Parathyroid adenoma (tissue), 2 donors: ENCODE data around the gene DCK.
"Not testable (repeated sequence)": the region's sequence is repeated elsewhere in the genome, so short reads cannot be mapped to it uniquely, and the experiment has no call there.

Source experiments
- H2AFZ ChIP-seq: fragments of 300-600 bp; sonication (generic); one replicate; pipeline ENCODE4 v1.7.0; 2017; ENCODE audit warnings: antibody characterized with exemption, mild to moderate bottlenecking
- H3K27ac ChIP-seq: fragments of 300-600 bp; sonication (generic); one replicate; pipeline ENCODE4 v1.7.0; 2017
- H3K27me3 ChIP-seq: fragments of 300-600 bp; sonication (generic); one replicate; pipeline ENCODE4 v1.7.0; 2017; ENCODE audit warnings: low read length; ENCODE audit not compliant: control insufficient read depth, insufficient read depth
- H3K36me3 ChIP-seq: fragments of 300-600 bp; sonication (generic); one replicate; pipeline ENCODE4 v1.7.0; 2017; ENCODE audit warnings: low read length; ENCODE audit not compliant: control insufficient read depth, insufficient read depth
- H3K4me1 ChIP-seq: fragments of 300-600 bp; sonication (generic); one replicate; pipeline ENCODE4 v1.7.0; 2017; ENCODE audit warnings: control low read depth
- H3K4me2 ChIP-seq: fragments of 300-600 bp; sonication (generic); one replicate; pipeline ENCODE4 v1.7.0; 2017; ENCODE audit warnings: low read length
- H3K4me3 ChIP-seq: fragments of 300-600 bp; sonication (generic); one replicate; pipeline ENCODE4 v1.7.0; 2017; ENCODE audit warnings: low read depth, low read length
- H3K79me2 ChIP-seq: fragments of 300-600 bp; sonication (generic); one replicate; pipeline ENCODE4 v1.7.0; 2017; ENCODE audit warnings: control low read depth
- H3K9ac ChIP-seq: fragments of 300-600 bp; sonication (generic); one replicate; pipeline ENCODE4 v1.7.0; 2017; ENCODE audit warnings: mild to moderate bottlenecking
- H3K9me3 ChIP-seq: fragments of 300-600 bp; sonication (generic); one replicate; pipeline ENCODE4 v1.7.0; 2017; ENCODE audit warnings: low read length; ENCODE audit not compliant: control insufficient read depth
- CTCF ChIP-seq: fragments of 300-600 bp; sonication (generic); IDR thresholded peaks from one replicate; pipeline ENCODE4 v1.7.0; 2017; ENCODE audit warnings: antibody characterized with exemption, mild to moderate bottlenecking
- donor health status: primary hyperparathyroidism.

DCK gene

GRCh38 chr4:70997036-70997435, 3.6 kb downstream of the DCK start:
- Histone ChIP-seq H2AFZ (no peak overlapping the region), H3K27me3 (no peaks in the 10 kb centered on the region), H3K4me2 (no peak overlapping the region), H3K4me1 (no peaks in the 10 kb centered on the region), H3K9ac (no peak overlapping the region), H3K27ac (no peak overlapping the region), H3K4me3 (no peak overlapping the region), H3K79me2 (no peaks in the 10 kb centered on the region), H3K36me3 (no peaks in the 10 kb centered on the region), H3K9me3 (no peaks in the 10 kb centered on the region)
- no peak for TF ChIP-seq CTCF

DNA sequence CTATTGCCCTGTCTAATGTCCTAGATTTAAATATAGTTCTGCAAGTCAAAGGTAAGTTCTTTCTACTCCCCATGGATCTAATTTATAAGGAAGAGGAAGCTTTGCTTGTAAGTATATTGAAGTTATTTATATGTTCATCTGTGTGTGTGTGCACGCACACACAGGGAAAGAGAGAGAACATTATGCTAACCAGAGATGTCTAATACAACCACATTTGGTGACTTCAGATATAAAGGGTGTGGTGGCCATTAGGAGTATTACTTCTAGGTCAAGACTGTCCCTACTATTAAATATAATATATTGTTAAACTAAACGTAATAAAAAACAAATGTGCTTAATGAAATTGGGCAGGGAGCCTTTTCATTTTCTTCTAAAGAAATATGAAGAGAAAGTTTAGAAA, 4.1 kb downstream of the DCK start:
- no peaks in the 10 kb centered on the region for H3K27me3 ChIP-seq
- no peak overlapping the region for H3K9ac ChIP-seq
- no peaks in the 10 kb centered on the region for H3K36me3 ChIP-seq
- H3K4me3 ChIP-seq, result no peak overlapping the region
- H3K27ac ChIP-seq, result no peak overlapping the region
- no peak overlapping the region for H3K4me2 ChIP-seq
- no peak overlapping the region for H2AFZ ChIP-seq
- H3K9me3 ChIP-seq, result no peaks in the 10 kb centered on the region
- no peaks in the 10 kb centered on the region for H3K79me2 ChIP-seq
- TF ChIP-seq CTCF, result no peak
- no peaks in the 10 kb centered on the region for H3K4me1 ChIP-seq

GRCh38 chr4:70999639-71000038, 6.2 kb downstream of the DCK start:
- H3K36me3 ChIP-seq, H3K4me1 ChIP-seq, H3K79me2 ChIP-seq, H3K4me2 ChIP-seq, H2AFZ ChIP-seq, H3K27ac ChIP-seq, H3K9ac ChIP-seq, H3K9me3 ChIP-seq, H3K4me3 ChIP-seq, H3K27me3 ChIP-seq: not testable (repeated sequence)

DNA sequence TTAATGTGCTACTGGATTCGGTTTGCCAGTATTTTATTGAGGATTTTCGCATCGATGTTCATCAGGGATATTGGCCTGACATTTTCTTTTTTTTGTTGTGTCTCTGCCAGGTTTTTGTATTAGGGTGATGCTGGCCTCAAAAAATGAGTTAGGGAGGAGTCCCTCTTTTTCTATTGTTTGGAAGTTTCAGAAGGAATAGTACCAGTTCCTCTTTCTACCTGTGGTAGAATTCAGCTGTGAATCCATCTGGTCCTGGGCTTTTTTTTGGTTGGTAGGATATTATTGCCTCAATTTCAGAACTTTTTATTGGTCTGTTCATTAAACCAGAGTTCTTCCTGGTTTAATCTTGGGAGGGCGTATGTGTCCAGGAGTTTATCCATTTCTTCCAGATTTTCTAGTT, 7.9 kb downstream of the DCK start:
- H3K4me1 ChIP-seq, H3K79me2 ChIP-seq, H3K27ac ChIP-seq, H3K9me3 ChIP-seq, H3K36me3 ChIP-seq, H2AFZ ChIP-seq, H3K4me3 ChIP-seq, H3K9ac ChIP-seq, H3K4me2 ChIP-seq, H3K27me3 ChIP-seq: not testable (repeated sequence)

DNA sequence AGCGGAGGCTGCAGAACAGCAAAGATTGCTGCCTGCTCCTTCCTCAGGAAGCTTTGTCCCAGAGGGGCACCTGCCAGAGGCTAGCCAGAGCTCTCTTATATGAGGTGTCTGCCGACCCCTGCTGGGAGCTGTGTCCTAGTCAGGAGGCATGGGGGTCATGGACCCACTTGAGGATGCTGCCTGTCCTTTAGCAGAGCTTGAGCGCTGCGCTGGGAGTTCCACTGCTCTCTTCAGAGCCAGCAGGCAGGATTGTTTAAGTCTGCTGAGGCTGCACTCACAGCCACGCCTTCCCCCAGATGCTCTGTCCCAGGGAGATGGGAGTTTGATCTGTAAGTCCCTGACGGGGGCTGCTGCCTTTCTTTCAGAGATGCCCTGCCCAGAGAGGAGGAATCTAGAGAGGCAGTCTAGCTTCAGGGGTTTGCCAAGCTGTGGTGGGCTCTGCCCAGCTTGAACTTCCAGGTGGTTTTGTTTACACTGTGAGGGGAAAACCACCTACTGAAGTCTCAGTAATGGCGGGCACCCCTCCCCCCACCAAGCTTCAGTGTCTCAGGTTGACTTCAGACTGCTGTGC, 10.9 kb downstream of the DCK start:
- H3K27me3 ChIP-seq, result no peaks in the 10 kb centered on the region
- no peak overlapping the region for H3K4me2 ChIP-seq
- H3K4me3 ChIP-seq, result no peak overlapping the region
- no peak overlapping the region for H3K27ac ChIP-seq
- no peaks in the 10 kb centered on the region for H3K79me2 ChIP-seq
- TF ChIP-seq CTCF, result no peak
- no peaks in the 10 kb centered on the region for H3K4me1 ChIP-seq
- no peaks in the 10 kb centered on the region for H3K36me3 ChIP-seq
- H3K9ac ChIP-seq, result no peak overlapping the region
- H2AFZ ChIP-seq, result no peak overlapping the region
- no peaks in the 10 kb centered on the region for H3K9me3 ChIP-seq

DNA sequence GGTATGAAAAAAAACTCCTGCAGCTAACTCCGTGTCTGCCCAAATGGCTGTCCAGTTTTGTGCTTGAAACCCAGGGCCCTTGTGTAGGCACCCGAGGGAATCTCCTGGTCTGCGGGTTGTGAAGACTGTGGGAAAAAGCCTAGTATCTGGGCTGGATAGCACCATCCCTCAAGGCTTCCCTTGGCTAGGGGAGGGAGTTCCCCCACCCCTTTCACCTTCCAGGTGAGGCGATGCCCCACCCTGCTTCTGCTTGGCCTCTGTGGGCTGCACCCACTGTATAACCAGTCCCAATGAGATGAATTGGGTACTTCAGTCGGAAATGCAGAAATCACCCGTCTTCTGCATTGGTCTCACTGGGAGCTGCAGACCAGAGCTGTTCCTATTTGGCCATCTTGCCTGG, 11.6 kb downstream of the DCK start:
- H2AFZ ChIP-seq, H3K27ac ChIP-seq: not testable (repeated sequence)

More for the DNA sequence above, 11.6 kb downstream of the DCK start:
- not testable (repeated sequence) for H3K9me3 ChIP-seq, H3K4me1 ChIP-seq, H3K27me3 ChIP-seq, H3K4me2 ChIP-seq, H3K36me3 ChIP-seq, H3K4me3 ChIP-seq, H3K9ac ChIP-seq, H3K79me2 ChIP-seq
